Epithelial cell of esophagus (primary cell): ENCODE measurements around the gene PLA2G4D.

ENCODE experiments used
- DNase-seq: peaks from one replicate; pipeline ENCODE4 v3.0.0; 2010; ENCODE audit warnings: low read depth
- H3K4me3 ChIP-seq: 2 replicates; pipeline ENCODE4 v1.5.1; 2011; ENCODE audit warnings: mild to moderate bottlenecking, low read length, control low read depth
- TF ChIP-seq, protein P1 (sequence below): IDR thresholded peaks from 2 replicates; pipeline ENCODE4 v1.5.1; 2011; ENCODE audit warnings: low read depth, mild to moderate bottlenecking, low read length, control low read depth, inconsistent platforms; ENCODE audit not compliant: insufficient read depth; ENCODE audit errors: missing control alignments

The PLA2G4D gene

DNA sequence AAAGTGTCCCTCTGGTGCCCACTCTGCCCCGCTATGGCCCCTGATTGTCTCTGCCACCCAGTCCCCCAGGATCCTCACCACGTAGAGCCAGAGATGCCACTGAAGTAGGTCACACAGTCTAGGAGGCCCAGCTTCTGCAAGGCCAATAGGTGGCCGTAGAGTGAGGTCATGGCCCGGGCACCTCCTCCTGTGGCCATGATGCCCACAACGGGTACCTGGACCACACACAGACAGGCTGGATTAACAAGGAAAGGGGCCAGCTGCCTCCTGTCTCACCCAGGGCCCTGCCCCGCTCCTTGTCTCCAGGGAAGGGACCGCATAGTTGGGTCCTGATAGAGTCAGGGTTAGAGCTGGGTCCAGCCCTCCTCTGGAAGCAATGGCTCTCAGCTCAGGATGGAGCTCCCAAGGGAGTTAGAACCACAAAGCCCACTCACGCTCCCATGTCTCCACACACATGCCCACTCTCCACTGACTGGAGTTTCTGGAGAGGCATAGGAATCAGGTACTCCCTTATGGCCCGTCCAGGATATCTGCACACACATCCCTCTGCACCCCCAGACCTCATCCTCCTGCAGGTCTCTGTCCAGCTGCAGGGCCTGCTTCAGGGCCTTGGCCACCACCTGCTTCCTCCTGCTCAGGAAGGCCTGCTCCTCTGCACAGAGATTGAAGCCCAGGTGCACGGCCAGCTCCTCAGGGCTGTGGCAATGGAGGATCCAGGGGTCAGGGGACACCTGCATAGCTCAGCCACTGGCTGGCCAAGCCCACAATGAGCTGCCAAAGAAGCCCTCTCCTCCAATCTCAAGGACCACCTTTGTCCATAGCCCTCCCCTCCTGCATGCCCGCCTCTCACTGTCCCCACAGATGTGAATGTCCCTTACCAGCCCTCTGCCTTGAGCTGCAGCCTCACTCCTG is 13.2 kb downstream of the PLA2G4D start:
- DNase-seq: no peak
- TF ChIP-seq, protein P1, sequence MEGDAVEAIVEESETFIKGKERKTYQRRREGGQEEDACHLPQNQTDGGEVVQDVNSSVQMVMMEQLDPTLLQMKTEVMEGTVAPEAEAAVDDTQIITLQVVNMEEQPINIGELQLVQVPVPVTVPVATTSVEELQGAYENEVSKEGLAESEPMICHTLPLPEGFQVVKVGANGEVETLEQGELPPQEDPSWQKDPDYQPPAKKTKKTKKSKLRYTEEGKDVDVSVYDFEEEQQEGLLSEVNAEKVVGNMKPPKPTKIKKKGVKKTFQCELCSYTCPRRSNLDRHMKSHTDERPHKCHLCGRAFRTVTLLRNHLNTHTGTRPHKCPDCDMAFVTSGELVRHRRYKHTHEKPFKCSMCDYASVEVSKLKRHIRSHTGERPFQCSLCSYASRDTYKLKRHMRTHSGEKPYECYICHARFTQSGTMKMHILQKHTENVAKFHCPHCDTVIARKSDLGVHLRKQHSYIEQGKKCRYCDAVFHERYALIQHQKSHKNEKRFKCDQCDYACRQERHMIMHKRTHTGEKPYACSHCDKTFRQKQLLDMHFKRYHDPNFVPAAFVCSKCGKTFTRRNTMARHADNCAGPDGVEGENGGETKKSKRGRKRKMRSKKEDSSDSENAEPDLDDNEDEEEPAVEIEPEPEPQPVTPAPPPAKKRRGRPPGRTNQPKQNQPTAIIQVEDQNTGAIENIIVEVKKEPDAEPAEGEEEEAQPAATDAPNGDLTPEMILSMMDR: no peak
- no peak overlapping the region for H3K4me3 ChIP-seq

DNA sequence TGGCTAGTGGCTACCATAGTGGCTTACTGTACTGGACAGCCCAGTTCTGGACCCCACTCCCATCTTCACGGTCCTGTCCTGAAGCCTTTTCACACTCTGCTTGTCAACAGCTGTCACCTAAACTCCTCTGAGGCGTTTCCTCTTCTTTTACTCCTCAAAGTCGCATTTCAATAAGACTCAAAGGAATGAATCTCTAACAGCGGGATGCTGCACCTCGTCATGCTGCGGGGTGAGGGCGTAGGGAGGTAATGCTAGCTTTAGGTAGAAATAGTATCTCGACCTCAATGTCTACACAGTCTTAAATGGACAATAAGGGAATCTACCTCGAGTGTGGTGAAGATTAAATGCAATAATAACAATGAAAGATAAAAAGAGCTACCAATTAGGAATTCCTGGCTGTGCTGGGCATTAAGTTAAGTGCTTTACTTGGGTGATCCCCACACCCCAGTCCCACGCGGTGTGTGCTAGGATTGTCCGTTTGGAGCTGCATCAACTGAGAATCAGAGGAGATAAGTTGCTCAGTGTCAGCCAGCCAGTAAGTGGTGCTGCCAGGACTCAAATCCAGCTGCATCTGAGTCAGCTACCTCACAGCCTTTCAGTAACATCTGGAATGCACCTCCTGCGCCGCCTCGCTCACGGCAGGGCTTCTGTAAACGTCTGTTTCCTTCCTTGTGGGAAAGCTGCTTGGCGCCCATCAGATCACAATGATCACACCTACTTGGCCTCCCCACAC is 14.0 kb downstream of the PLA2G4D start:
- no peak overlapping the region for H3K4me3 ChIP-seq
- peak; percentile 61 for DNase-seq
- TF ChIP-seq, protein P1: no peak

DNA sequence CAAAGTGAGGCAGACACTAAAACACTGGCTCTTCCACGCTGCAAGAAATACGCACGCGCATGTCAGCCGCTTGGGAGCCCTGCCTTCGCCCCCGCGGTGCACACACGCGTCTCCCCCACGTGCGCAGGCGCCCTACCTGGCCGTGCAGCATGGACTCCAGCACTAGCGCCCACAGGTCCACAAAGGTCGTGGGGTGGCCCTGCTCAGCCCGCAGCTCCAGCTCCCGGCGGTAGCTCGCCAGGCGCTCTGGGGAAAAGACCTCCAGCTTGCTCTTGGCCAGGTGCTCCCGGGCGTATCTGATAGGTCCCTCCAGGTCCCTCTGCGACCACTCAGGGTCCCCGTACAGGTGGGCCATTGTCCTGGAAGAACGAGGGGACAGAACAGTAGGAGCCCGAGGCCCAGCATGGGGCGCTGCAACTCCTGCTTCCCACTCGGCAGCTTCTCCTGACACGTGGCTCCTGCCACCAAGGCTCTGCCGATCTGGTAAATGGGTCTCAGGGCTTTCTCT is 14.9 kb downstream of the PLA2G4D start:
- TF ChIP-seq, protein P1: no peak
- H3K4me3 ChIP-seq: no peak overlapping the region

DNA sequence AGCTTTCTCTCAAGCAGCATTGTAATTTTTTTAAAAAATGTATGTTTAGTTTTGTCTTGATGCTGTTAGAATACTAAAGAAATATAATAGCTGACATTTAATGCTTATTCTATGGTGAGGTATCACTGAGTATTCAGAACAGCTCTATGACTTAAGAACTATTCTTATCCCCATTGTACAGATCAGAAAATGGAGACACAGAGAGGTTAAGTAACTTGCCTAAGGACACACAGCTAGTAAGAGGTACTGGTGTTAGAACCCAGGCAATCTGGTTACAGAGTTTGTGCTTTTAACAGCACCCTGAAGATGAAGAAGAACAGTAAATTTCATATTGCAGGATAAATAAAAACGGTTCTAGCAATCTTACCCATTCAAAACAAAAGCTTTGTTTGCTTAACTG is 15.5 kb downstream of the PLA2G4D start:
- H3K4me3 ChIP-seq: no peak overlapping the region
- DNase-seq: no peak
- TF ChIP-seq, protein P1: no peak

More for the DNA sequence above, 14.9 kb downstream of the PLA2G4D start:
- no peak for DNase-seq

DNA sequence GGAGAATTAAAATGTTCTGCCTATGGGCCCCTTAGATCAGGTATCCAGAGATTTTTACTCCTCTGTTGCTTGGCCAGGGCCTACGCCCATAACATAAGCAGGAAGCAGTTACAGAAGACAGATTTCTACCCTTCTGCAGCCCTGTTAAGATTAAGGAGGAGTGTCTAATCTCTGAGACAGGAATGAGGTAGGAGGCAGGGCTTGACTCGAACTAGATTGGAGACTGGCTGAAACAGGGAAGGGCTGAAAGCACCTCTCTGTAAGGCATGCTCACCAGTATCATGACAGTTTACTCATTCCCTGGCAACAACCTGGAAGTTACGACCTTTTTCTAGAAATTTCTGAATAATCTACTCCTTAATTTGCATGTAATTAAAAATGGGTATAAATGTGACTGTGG is 16.7 kb downstream of the PLA2G4D start:
- TF ChIP-seq, protein P1: no peak
- DNase-seq: no peak
- H3K4me3 ChIP-seq: no peak overlapping the region

DNA sequence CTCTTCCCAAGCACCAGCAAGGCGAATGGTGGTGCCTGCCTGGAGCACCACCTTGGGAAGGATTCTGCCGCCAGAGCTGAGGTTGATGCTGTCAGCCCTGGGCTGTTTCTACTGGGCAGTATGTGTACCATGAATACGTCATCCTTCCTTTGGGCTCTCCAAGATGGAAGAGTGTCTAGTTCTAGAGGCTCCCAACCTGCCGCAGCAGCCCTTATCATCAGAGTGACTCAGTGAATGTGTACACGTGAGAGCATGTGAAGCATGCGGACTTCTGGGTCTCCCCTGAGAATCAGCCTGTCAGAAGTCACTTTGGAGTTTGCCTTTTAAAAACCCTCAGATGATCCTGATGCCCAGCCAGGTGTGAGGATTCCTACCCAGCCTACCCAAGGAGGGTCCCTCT is 20.9 kb downstream of the PLA2G4D start:
- TF ChIP-seq, protein P1: no peak
- no peak for DNase-seq
- H3K4me3 ChIP-seq: no peak overlapping the region
